Forelimb muscle (tissue), 1 donor: ENCODE data around the gene OSM. TPM values are rescaled to one million over a fixed set of nuclear protein-coding genes. Genes with fewer than 3 reads are reported as not detected.
"Not testable (repeated sequence)": the region's sequence is repeated elsewhere in the genome, so short reads cannot be mapped to it uniquely, and the experiment has no call there.

Experiments used
- DNase-seq: peaks from one replicate; pipeline ENCODE4 v3.0.0-alpha.2; 2013; ENCODE audit warnings: low read depth
- polyA plus RNA-seq: library from polyadenylated mRNA; unstranded; fragments of 120-200 nt; gene quantifications from one replicate; pipeline ENCODE4 v1.2.1, GENCODE V29; 2013; ENCODE audit not compliant: insufficient read length

Gene OSM
- polyA plus RNA-seq, 1 donor: 0.08 TPM

- no peak for DNase-seq
These were observed 40.3 kb downstream of the OSM start for GRCh38 chr22:30226192-30226832.

GRCh38 chr22:30225220-30225927 is 41.3 kb downstream of the OSM start:
- DNase-seq: no peak

- no peak for DNase-seq
These were observed 42.3 kb downstream of the OSM start for GRCh38 chr22:30224161-30224857.

GRCh38 chr22:30223303-30223702 is 43.3 kb downstream of the OSM start:
- no peak for DNase-seq

DNA sequence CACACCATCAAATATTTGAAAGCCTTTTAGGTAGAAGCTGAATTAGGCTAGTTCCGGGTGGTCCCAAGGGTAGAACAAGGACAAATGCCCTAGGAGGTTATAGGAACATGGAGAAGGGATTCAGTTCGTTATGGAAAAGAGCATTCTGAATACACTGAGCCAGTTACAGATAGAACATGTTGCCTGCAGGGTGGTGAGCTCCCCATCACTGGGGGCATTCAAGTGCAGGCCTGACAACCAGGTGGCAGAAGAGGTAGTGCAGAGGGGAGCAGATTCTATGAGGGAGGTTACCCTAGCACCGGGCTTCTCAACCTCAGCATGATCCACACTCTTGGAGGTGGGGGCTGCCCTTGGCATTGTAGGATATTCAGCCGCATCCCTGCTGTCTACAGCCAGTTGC is 44.3 kb downstream of the OSM start:
- DNase-seq: no peak

DNA sequence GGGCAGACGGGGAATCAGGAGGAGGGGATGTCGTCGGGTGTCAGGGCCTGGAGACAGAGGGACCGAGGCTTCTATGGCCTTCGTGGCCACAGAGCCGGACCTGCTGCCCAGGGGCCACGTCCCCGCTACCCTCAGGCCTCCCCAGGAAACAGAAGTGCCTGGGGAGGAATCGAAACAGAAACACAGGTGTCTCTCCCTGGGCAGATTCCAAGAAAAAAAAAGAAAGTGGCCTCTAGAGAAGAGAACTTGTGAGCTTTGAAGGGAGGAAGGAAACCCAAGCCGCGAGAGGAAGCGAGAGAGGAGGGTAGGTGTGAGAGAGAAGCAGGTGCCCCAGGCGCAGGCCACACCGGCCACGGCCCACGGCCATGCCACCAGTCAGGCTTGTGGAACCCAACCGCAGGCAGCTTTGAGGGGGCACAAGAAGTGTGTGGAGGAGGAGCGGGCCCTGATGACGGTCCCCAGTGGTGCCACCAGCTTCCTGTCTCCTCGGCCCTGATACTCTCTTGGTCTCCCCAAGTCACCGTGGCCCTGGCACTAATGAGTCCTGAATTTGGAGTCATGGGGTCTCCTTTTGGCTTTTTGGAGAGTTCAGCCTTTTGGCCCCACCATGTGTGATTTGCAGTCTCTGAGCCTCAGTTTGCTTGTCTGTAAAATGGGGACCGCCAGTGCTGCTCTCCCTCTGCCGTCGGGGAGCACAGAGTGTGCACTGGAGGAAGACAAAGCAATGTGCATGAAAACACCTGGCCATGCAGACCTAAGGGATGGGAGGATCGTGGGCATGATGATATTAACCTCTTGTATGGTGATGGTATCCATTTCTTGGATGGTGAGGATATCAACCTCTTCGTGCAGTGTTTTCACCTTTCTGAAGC is 45.3 kb downstream of the OSM start:
- no peak for DNase-seq

DNA sequence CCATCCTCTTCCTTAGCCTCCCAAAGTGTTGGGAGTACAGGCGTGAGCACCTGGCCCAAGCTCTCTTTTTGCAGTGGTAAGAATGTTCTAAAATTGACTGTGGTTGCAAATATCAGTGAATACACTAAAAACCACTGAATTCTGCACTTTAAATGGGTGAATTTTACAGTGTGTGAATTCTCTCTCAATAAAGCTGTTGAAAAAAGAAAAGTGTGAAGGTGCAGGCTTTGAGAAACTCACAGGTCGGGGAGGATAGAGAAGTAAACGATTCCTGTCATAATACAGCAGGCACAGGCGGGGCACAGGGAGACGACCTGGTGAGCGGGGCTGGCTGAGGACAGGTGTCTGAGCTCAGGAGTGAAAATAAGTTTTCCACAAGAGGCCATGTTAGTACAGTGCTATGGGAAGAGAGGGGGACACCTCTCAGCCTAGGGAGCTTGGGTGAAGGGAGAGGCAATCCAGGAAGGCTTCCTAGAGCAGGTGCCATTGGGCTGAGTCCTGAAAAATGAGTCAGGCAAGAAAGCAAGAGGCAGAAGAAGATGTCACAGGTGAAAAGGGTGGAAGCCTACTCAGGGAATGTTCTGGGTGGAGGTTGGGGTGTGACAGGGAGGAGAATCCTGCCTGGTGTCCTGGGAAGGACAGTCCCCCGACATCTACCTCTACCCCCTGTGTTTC is 46.2 kb downstream of the OSM start:
- DNase-seq: no peak

DNA sequence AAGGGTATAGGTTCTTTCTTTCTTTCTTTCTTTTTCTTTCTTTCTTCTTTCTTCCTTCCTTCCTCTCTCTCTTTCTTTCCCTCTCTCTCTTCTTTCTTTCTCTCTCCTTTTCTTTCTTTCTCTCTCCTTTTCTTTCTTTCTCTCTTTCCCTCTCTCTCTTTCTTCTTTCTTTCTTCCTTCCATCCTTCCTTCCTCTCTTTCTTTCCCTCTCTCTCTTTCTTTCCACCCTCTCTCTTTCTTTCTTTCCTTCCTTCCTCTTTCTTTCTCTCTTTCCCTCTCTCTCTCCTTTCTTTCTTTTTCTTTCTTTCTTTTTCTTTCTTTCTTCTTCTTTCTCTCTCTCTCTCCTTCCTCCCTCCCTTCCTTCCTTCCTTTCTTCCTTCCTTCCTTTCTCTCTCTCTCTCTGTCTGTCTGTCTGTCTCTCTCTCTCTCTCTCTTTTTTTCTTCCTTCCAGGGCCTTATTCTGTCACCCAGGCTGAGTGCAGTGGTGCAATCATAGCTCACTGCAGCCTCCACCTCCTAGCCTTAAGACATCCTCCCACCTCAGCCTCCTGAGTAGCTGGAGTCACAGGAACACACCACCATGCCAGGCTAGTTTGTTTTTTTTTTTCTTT is 46.9 kb downstream of the OSM start:
- DNase-seq: no peak

DNA sequence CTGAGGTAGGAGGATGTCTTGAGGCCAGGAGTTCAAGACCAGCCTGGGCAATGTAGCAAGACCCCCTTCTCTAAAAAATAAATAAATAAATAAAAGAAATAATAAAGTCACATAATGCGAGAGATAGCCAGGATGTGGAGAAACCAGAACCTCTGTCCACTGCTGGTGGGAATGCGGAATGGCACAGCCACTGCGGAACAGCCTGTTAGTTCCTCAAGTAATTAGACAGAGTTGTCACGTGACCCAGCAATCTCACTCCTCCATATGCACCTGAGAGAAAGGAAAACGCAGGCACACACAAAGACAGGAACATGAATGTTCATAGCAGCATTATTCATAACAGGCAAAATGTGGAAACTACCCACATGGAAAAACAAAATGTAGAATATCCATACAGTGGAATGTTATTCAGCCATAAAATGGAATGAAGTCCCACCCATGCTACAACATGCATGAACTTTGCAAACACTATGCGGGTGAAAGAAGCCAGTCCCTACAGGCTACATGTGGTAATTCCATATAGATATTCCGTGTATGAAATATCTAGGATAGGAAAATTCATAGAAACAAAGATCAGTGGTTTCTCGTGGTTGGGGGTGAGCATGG is 47.5 kb downstream of the OSM start:
- no peak for DNase-seq

- no peak for DNase-seq
These were observed 48.7 kb downstream of the OSM start for GRCh38 chr22:30217698-30218560.

GRCh38 chr22:30216710-30217109 is 49.9 kb downstream of the OSM start:
- no peak for DNase-seq

GRCh38 chr22:30216272-30216671 is 50.4 kb downstream of the OSM start:
- DNase-seq: not testable (repeated sequence)

GRCh38 chr22:30214703-30215407 is 51.8 kb downstream of the OSM start:
- DNase-seq: no peak

GRCh38 chr22:30212996-30213441 is 53.6 kb downstream of the OSM start:
- DNase-seq: no peak

Other genes with a start within 250 kb of the OSM start
- gene HORMAD2, start 186.4 kb downstream of the OSM start, polyA plus RNA-seq: not detected
- gene LIF, start 20.1 kb downstream of the OSM start, polyA plus RNA-seq: 0.76 TPM
- 4.0 TPM for gene CASTOR1, start 22.7 kb upstream of the OSM start, polyA plus RNA-seq
- 7.1 TPM for gene TBC1D10A, start 60.1 kb upstream of the OSM start, polyA plus RNA-seq
- 69.4 TPM for gene SF3A1, start 90.0 kb upstream of the OSM start, polyA plus RNA-seq
- gene CCDC157, start 90.2 kb upstream of the OSM start, polyA plus RNA-seq: 1.5 TPM
- 10.5 TPM for gene RNF215, start 120.6 kb upstream of the OSM start, polyA plus RNA-seq
- gene SEC14L2, start 130.2 kb upstream of the OSM start, polyA plus RNA-seq: 2.1 TPM
- 5.4 TPM for gene MTFP1, start 158.9 kb upstream of the OSM start, polyA plus RNA-seq
- 0.09 TPM for gene SEC14L3, start 205.2 kb upstream of the OSM start, polyA plus RNA-seq
- gene SEC14L4, start 238.8 kb upstream of the OSM start, polyA plus RNA-seq: 0.11 TPM